HepG2 (cell line): ENCODE data around the gene ZBTB20. TPM values are rescaled to one million over a fixed set of nuclear protein-coding genes. Genes with fewer than 3 reads are reported as not detected.

Experiments used
- ATAC-seq: fragments of 200-7000 bp; cut with Tn5 transposase; 3 replicates; pipeline ENCODE4 v1.9.1; 2020; ENCODE audit warnings: mild to moderate bottlenecking, moderate library complexity
- BruUV-seq: library from RNA; stranded (reverse); fragments of 400-500 nt; replicated peaks from 2 replicates; lab custom pipeline; 2021; lab: Mats Ljungman, UMichigan
- CTCF ChIA-PET: fragments of 300-600 bp; formaldehyde crosslinking; extraction: SDS; loops from one replicate; lab custom pipeline; 2021; ENCODE audit warnings: low total read pairs, inconsistent platforms, low intra/inter-chr PET ratio; lab: Yijun Ruan, JAX
- POLR2A ChIA-PET: fragments of 350-600 bp; sonication (Branson Sonifier 250); formaldehyde crosslinking; loops from one replicate; lab custom pipeline; 2020; ENCODE audit warnings: antibody characterized with exemption, inconsistent platforms; lab: Yijun Ruan, JAX
- DNase-seq: peaks from one replicate; pipeline ENCODE4 v3.0.0-alpha.2; 2015; ENCODE audit warnings: low spot score
- FAIRE-seq: peaks from 3 replicates; lab custom pipeline; 2011; peaks lifted over from hg19 to GRCh38; lab: Jason Lieb, UNC
- H2AFZ ChIP-seq: one replicate; pipeline ENCODE4 v1.6.1; 2011; ENCODE audit warnings: low read length, inconsistent platforms
- H3K27ac ChIP-seq: fragments of 300-600 bp; 3 replicates; pipeline ENCODE4 v1.8.0; 2011; ENCODE audit warnings: mixed run types, mild to moderate bottlenecking, mixed read lengths, low read length, inconsistent platforms; ENCODE audit not compliant: insufficient read depth; ENCODE audit errors: extremely low read length
- H3K27me3 ChIP-seq, 2 experiments: fragments of 200-600 bp in 1 of 2; 2 replicates in 1 of 2; 3 replicates in 1 of 2; pipeline versions ENCODE4 v1.6.0 to v1.8.0; 2011; ENCODE audit warnings: low read length in 2 of 2, mild to moderate bottlenecking in 2 of 2, moderate library complexity in 2 of 2, inconsistent platforms in 1 of 2; ENCODE audit not compliant: insufficient read depth in 2 of 2, control insufficient read depth in 1 of 2
- H3K36me3 ChIP-seq, 2 experiments: fragments of 200-600 bp in 1 of 2; replicated peaks in 1 of 2; 2 replicates in 1 of 2; 3 replicates in 1 of 2; pipeline versions ENCODE4 v1.5.1 to v1.8.0; 2011; ENCODE audit warnings: low read length in 2 of 2, inconsistent platforms in 1 of 2; ENCODE audit not compliant: insufficient read depth in 2 of 2, control insufficient read depth in 1 of 2
- H3K4me1 ChIP-seq: 2 replicates; pipeline ENCODE4 v1.5.1; 2012; ENCODE audit warnings: low read length, inconsistent platforms; ENCODE audit not compliant: insufficient read depth
- H3K4me2 ChIP-seq: 2 replicates; pipeline ENCODE4 v1.6.0; 2011; ENCODE audit warnings: low read depth, low read length, inconsistent platforms
- H3K4me3 ChIP-seq, 3 experiments: fragments of 200-600 bp in 1 of 3; sonication (generic), shearing (Covaris generic) in 1 of 3; replicated peaks in 1 of 3; 2 replicates each; pipeline ENCODE4 v1.5.1; 2011 to 2016; ENCODE audit warnings: low read length in 3 of 3, inconsistent platforms in 2 of 3, low read depth in 2 of 3, mild to moderate bottlenecking in 2 of 3, control low read depth in 1 of 3, mixed read lengths in 1 of 3; ENCODE audit not compliant: insufficient read depth in 1 of 3
- H3K79me2 ChIP-seq: one replicate; pipeline ENCODE4 v1.6.1; 2011; ENCODE audit warnings: low read length, inconsistent platforms; ENCODE audit not compliant: insufficient read depth
- H3K9ac ChIP-seq: 2 replicates; pipeline ENCODE4 v1.6.0; 2011; ENCODE audit warnings: mild to moderate bottlenecking, low read depth, low read length, inconsistent platforms; ENCODE audit not compliant: insufficient read depth
- H3K9me3 ChIP-seq: 2 replicates; pipeline ENCODE4 v1.5.1; 2012; ENCODE audit warnings: mild to moderate bottlenecking, low read length
- H4K20me1 ChIP-seq: 2 replicates; pipeline ENCODE4 v1.6.0; 2011; ENCODE audit warnings: inconsistent platforms, mild to moderate bottlenecking, low read length, moderate library complexity; ENCODE audit not compliant: insufficient read depth
- BRF2 ChIP-seq: sonication (generic); formaldehyde crosslinking; IDR thresholded peaks from 2 replicates; pipeline ENCODE4 v1.8.1; 2022; ENCODE audit warnings: mild to moderate bottlenecking, missing genetic modification reagents
- ETV6 ChIP-seq: sonication (generic); formaldehyde crosslinking; conservative IDR thresholded peaks from 2 replicates; pipeline ENCODE4 v1.4.0; 2020; ENCODE audit warnings: missing genetic modification reagents
- HOXA5 ChIP-seq: sonication (generic); formaldehyde crosslinking; IDR thresholded peaks from 2 replicates; pipeline ENCODE4 v1.4.0; 2020; ENCODE audit warnings: missing genetic modification reagents
- KLF6 ChIP-seq: IDR thresholded peaks from 2 replicates; pipeline ENCODE4 v1.8.0; 2016; ENCODE audit warnings: missing biosample characterization, missing genetic modification reagents
- PCBP2 ChIP-seq: fragments of 200-400 bp; formaldehyde crosslinking; optimal IDR thresholded peaks from 2 replicates; pipeline ENCODE3; 2018; ENCODE audit warnings: low read length, low read depth; ENCODE audit not compliant: poor library complexity, severe bottlenecking
- SRSF9 ChIP-seq: fragments of 200-400 bp; formaldehyde crosslinking; IDR thresholded peaks from 2 replicates; pipeline ENCODE4 v1.6.1; 2018; ENCODE audit warnings: borderline replicate concordance, mild to moderate bottlenecking, low read depth, low read length; ENCODE audit not compliant: insufficient read depth, poor library complexity, severe bottlenecking
- THRA ChIP-seq: sonication (generic); formaldehyde crosslinking; IDR thresholded peaks from 2 replicates; pipeline ENCODE4 v1.4.0; 2020; ENCODE audit warnings: missing genetic modification reagents, borderline replicate concordance
- TOE1 ChIP-seq: sonication (generic); formaldehyde crosslinking; IDR thresholded peaks from 2 replicates; pipeline ENCODE4 v1.4.0; 2020; ENCODE audit warnings: mild to moderate bottlenecking, missing genetic modification reagents
- WIZ ChIP-seq: sonication (generic); formaldehyde crosslinking; IDR thresholded peaks from 2 replicates; pipeline ENCODE4 v1.5.1; 2020; ENCODE audit warnings: mild to moderate bottlenecking, missing genetic modification reagents
- XBP1 ChIP-seq: sonication (generic); formaldehyde crosslinking; IDR thresholded peaks from 2 replicates; pipeline ENCODE4 v1.5.0; 2020; ENCODE audit warnings: missing genetic modification reagents
- YY1 ChIP-seq: IDR thresholded peaks from 2 replicates; pipeline ENCODE4 v1.6.1; 2011; ENCODE audit warnings: low read length, low read depth, moderate library complexity, mild to moderate bottlenecking; ENCODE audit not compliant: insufficient read depth, insufficient replicate concordance
- ZBTB42 ChIP-seq: sonication (generic); formaldehyde crosslinking; IDR thresholded peaks from 2 replicates; pipeline ENCODE4 v1.5.0; 2020; ENCODE audit warnings: mild to moderate bottlenecking, missing genetic modification reagents
- ZBTB44 ChIP-seq: sonication (generic); formaldehyde crosslinking; IDR thresholded peaks from 2 replicates; pipeline ENCODE4 v1.4.0; 2020; ENCODE audit warnings: missing genetic modification reagents
- ZFP82 ChIP-seq: sonication (generic); formaldehyde crosslinking; IDR thresholded peaks from 2 replicates; pipeline ENCODE4 v1.5.1; 2020; ENCODE audit warnings: mild to moderate bottlenecking, missing genetic modification reagents, borderline replicate concordance
- ZNF660 ChIP-seq: sonication (generic); formaldehyde crosslinking; IDR thresholded peaks from 2 replicates; pipeline ENCODE4 v1.5.1; 2020; ENCODE audit warnings: mild to moderate bottlenecking, low read depth, missing genetic modification reagents, borderline replicate concordance
- ZNF720 ChIP-seq: sonication (generic); formaldehyde crosslinking; IDR thresholded peaks from 2 replicates; pipeline ENCODE4 v1.4.0; 2020; ENCODE audit warnings: missing genetic modification reagents
- in situ Hi-C: cut with HindIII; loops from 2 replicates; pipeline ENCODE4 v1.10.0; 2017; ENCODE audit warnings: low pct_unique_long_range_greater_than_20kb; ENCODE audit not compliant: extremely low pct_ligation_motif_present
- intact Hi-C: fragments of 100-400 bp; cut with micrococcal nuclease; formaldehyde crosslinking; loops from one replicate; pipeline ENCODE4 v1.10.0; 2022; ENCODE audit not compliant: unreplicated experiment
- polyA plus RNA-seq, 8 experiments: library from polyadenylated mRNA; depleted of rRNA in 3 of 8; stranded (reverse) in 7 of 8; unstranded in 1 of 8; fragments of >200 nt; fragmentation: Illumina TruSeq in 4 of 8; extraction: Trizol in 4 of 8; gene quantifications; 2 replicates each; pipeline versions ENCODE4 v1.2.1 to v1.2.3, GENCODE V29; 2011 to 2016; ENCODE audit warnings: low read depth in 4 of 8, missing spikeins in 1 of 8, mixed read lengths in 1 of 8; ENCODE audit not compliant: insufficient read depth in 1 of 8
- total RNA-seq, 5 experiments: library from RNA; depleted of rRNA; stranded (reverse); fragments of >200 nt; fragmentation: Illumina TruSeq; extraction: Trizol; gene quantifications; 2 replicates each; pipeline ENCODE4 v1.2.3, GENCODE V29; 2016; ENCODE audit warnings: low read depth in 1 of 5

The ZBTB20 gene
- total and polyA plus RNA-seq, 2 of the 13 experiments (the other 11 are each of a cell fraction or from before 2014, with no cell fraction given): 1.9 to 8.8 TPM

GRCh38 chr3:114958930-114959329, 188.2 kb downstream of the ZBTB20 start:
- H3K79me2 ChIP-seq: no peaks in the 10 kb centered on the region
- no peaks in the 10 kb centered on the region for H4K20me1 ChIP-seq
- H2AFZ ChIP-seq: no peak overlapping the region
- H3K27me3 ChIP-seq: no peaks in the 10 kb centered on the region
- ATAC-seq (no peak), DNase-seq (no peak), FAIRE-seq (no peak)
- in situ Hi-C loops (no loop called here), intact Hi-C loops (no loop called here)
- no peaks in the 10 kb centered on the region for H3K9me3 ChIP-seq
- no peaks in the 10 kb centered on the region for H3K4me1 ChIP-seq
- ChIA-PET CTCF (no interaction called here), POLR2A (no interaction called here)
- no peak overlapping the region for H3K27ac ChIP-seq
- no TSS peak for BruUV-seq
- no peak overlapping the region for H3K4me3 ChIP-seq
- TF ChIP-seq ZBTB44 (CRISPR knock-in tag) (no peak), KLF6 (no peak), BRF2 (CRISPR knock-in tag) (no peak), THRA (no peak), XBP1 (no peak), WIZ (CRISPR knock-in tag) (no peak), YY1 (no peak), TOE1 (CRISPR knock-in tag) (no peak), HOXA5 (CRISPR knock-in tag) (no peak), ETV6 (CRISPR knock-in tag) (no peak), ZFP82 (CRISPR knock-in tag) (no peak), ZNF660 (no peak), ZNF720 (no peak), SRSF9 (no peak), PCBP2 (no peak), ZBTB42 (CRISPR knock-in tag) (no peak)
- H3K9ac ChIP-seq: no peak overlapping the region
- no peaks in the 10 kb centered on the region for H3K36me3 ChIP-seq
- no peak overlapping the region for H3K4me2 ChIP-seq
